C4-2B (cell line): ENCODE data around the gene CAMK1D.

Source experiments
- CTCF ChIP-seq: fragments of 450-650 bp; conservative IDR thresholded peaks from 2 replicates; pipeline ENCODE4 v1.5.1; 2017; ENCODE audit warnings: mild to moderate bottlenecking
- ZFX ChIP-seq: fragments of 450-650 bp; IDR thresholded peaks from 2 replicates; pipeline ENCODE4 v1.6.1; 2017

GRCh38 chr10:12481924-12482323 is 132.6 kb downstream of the CAMK1D start:
- TF ChIP-seq CTCF (no peak), ZFX (no peak)
